ENCODE data around the gene RTN4RL2. TPM values are rescaled to one million over a fixed set of nuclear protein-coding genes. Genes with fewer than 3 reads are reported as not detected.
"Not testable (repeated sequence)": the region's sequence is repeated elsewhere in the genome, so short reads cannot be mapped to it uniquely, and the experiment has no call there.

Gene RTN4RL2
- polyA plus RNA-seq, 6 donors from 2014 or later, result 0.12 TPM; not detected in 5

- peaks cover 0 to 6% (median 0%) of the 10 kb centered on the region in 3 donors for H3K27me3 Mint-ChIP-seq
- no peaks in the 10 kb centered on the region for H3K36me3 Mint-ChIP-seq
Measured at GRCh38 chr11:57438345-57439285, 21.7 kb upstream of the RTN4RL2 start.

GRCh38 chr11:57439786-57440185 lies 20.5 kb upstream of the RTN4RL2 start:
- Mint-ChIP-seq H3K4me1 (no peaks in the 10 kb centered on the region), H3K27me3 (peaks cover under 1 to 9% (median 3%) of the 10 kb centered on the region in 3 donors), H3K9me3 (no peaks in the 10 kb centered on the region), H3K36me3 (no peaks in the 10 kb centered on the region), H3K4me3 (no peak overlapping the region), H3K27ac (no peak overlapping the region)
- DNase-seq (no peak), ATAC-seq (ENCODE audit: low read depth in 2 of 2) (no peak)

More at GRCh38 chr11:57438345-57439285, 21.7 kb upstream of the RTN4RL2 start:
- Mint-ChIP-seq H3K27ac (no peak overlapping the region), H3K4me1 (no peaks in the 10 kb centered on the region), H3K4me3 (no peak overlapping the region), H3K9me3 (no peaks in the 10 kb centered on the region)
- ATAC-seq (ENCODE audit: low read depth in 2 of 2) (no peak), DNase-seq (no peak)

- Mint-ChIP-seq H3K27ac (peak overlapping the region in 1 of 6 donors; percentile 10), H3K4me1 (no peaks in the 10 kb centered on the region), H3K9me3 (no peaks in the 10 kb centered on the region), H3K27me3 (peaks cover 3 to 14% (median 9%) of the 10 kb centered on the region in 3 donors), H3K4me3 (no peak overlapping the region), H3K36me3 (no peaks in the 10 kb centered on the region)
- ATAC-seq (ENCODE audit: low read depth in 2 of 2) (no peak), DNase-seq (no peak)
Measured at GRCh38 chr11:57440744-57441414, 19.4 kb upstream of the RTN4RL2 start.

- Mint-ChIP-seq H3K9me3 (no peaks in the 10 kb centered on the region), H3K4me1 (no peaks in the 10 kb centered on the region), H3K27me3 (peaks cover 8 to 41% (median 28%) of the 10 kb centered on the region in 3 donors), H3K27ac (peak overlapping the region in 3 of 6 donors; percentile 5 to 68 (median 8)), H3K36me3 (no peaks in the 10 kb centered on the region), H3K4me3 (no peak overlapping the region)
- ATAC-seq (ENCODE audit: low read depth in 2 of 2) (no peak), DNase-seq (no peak)
Measured at GRCh38 chr11:57444362-57445121, 15.8 kb upstream of the RTN4RL2 start.

- H3K36me3 Mint-ChIP-seq; H3K4me1 Mint-ChIP-seq; DNase-seq; H3K9me3 Mint-ChIP-seq; H3K4me3 Mint-ChIP-seq; ATAC-seq (ENCODE audit: low read depth in 2 of 2): not testable (repeated sequence)
- Mint-ChIP-seq H3K27me3 (peaks cover 12 to 41% (median 33%) of the 10 kb centered on the region in 3 donors), H3K27ac (peak overlapping the region in 2 of 6 donors; percentile 5 to 8)
Measured at GRCh38 chr11:57445122-57445394, 15.3 kb upstream of the RTN4RL2 start.

GRCh38 chr11:57446055-57446454 lies 14.3 kb upstream of the RTN4RL2 start:
- DNase-seq (no peak), ATAC-seq (ENCODE audit: low read depth in 2 of 2) (no peak)
- Mint-ChIP-seq H3K4me1 (no peaks in the 10 kb centered on the region), H3K4me3 (no peak overlapping the region), H3K9me3 (no peaks in the 10 kb centered on the region), H3K36me3 (no peaks in the 10 kb centered on the region), H3K27me3 (peaks cover 16 to 37% (median 36%) of the 10 kb centered on the region in 3 donors), H3K27ac (no peak overlapping the region)

- H3K27ac Mint-ChIP-seq, result no peak overlapping the region
- ATAC-seq (ENCODE audit: low read depth in 2 of 2) (no peak), DNase-seq (no peak)
- H3K27me3 Mint-ChIP-seq, result peaks cover 31 to 40% (median 36%) of the 10 kb centered on the region in 3 donors
- H3K4me3 Mint-ChIP-seq, result no peak overlapping the region
- no peaks in the 10 kb centered on the region for H3K36me3 Mint-ChIP-seq
- H3K4me1 Mint-ChIP-seq, result peaks cover 12 to 14% (median 14%) of the 10 kb centered on the region in 3 donors
- H3K9me3 Mint-ChIP-seq, result no peaks in the 10 kb centered on the region
Measured at GRCh38 chr11:57453543-57454177, 6.7 kb upstream of the RTN4RL2 start.

- ATAC-seq (ENCODE audit: low read depth in 2 of 2) (peak; percentile 50 to 52), DNase-seq (peak; percentile 69)
- peaks cover 37 to 59% (median 54%) of the 10 kb centered on the region in 3 donors for H3K27me3 Mint-ChIP-seq
- peaks cover 27 to 40% (median 33%) of the 10 kb centered on the region in 3 donors for H3K4me1 Mint-ChIP-seq
- H3K36me3 Mint-ChIP-seq, result peaks cover 0 to 8% of the 10 kb centered on the region in 2 donors
- no peaks in the 10 kb centered on the region for H3K9me3 Mint-ChIP-seq
- H3K27ac Mint-ChIP-seq, result peak overlapping the region in 2 of 6 donors; percentile 49 to 88
- H3K4me3 Mint-ChIP-seq, result peak overlapping the region; percentile 58 to 90 (median 82)
Measured at GRCh38 chr11:57456960-57457642, 3.2 kb upstream of the RTN4RL2 start.

- peak overlapping the region in 1 of 6 donors; percentile 88 for H3K27ac Mint-ChIP-seq
Measured at GRCh38 chr11:57457643-57458023, 2.7 kb upstream of the RTN4RL2 start.

GRCh38 chr11:57458060-57458409 lies 2.3 kb upstream of the RTN4RL2 start:
- DNase-seq (no peak), ATAC-seq (ENCODE audit: low read depth in 2 of 2) (no peak)
- Mint-ChIP-seq H3K27ac (peak overlapping the region in 2 of 6 donors; percentile 36 to 88), H3K4me1 (peaks cover 27 to 40% (median 33%) of the 10 kb centered on the region in 3 donors), H3K9me3 (no peaks in the 10 kb centered on the region), H3K27me3 (peaks cover 31 to 64% (median 54%) of the 10 kb centered on the region in 3 donors), H3K36me3 (peaks cover 0 to 8% of the 10 kb centered on the region in 2 donors), H3K4me3 (peak overlapping the region; percentile 56 to 97 (median 76))

More at GRCh38 chr11:57457643-57458023, 2.7 kb upstream of the RTN4RL2 start:
- Mint-ChIP-seq H3K27me3 (peaks cover 35 to 63% (median 54%) of the 10 kb centered on the region in 3 donors), H3K4me1 (peaks cover 27 to 40% (median 33%) of the 10 kb centered on the region in 3 donors), H3K9me3 (no peaks in the 10 kb centered on the region), H3K4me3 (peak overlapping the region; percentile 58 to 97 (median 82)), H3K36me3 (peaks cover 0 to 8% of the 10 kb centered on the region in 2 donors)
- ATAC-seq (ENCODE audit: low read depth in 2 of 2), result peak; percentile 17 to 34
- no peak for DNase-seq

- peak; percentile 38 to 43 for ATAC-seq (ENCODE audit: low read depth in 2 of 2)
- peak; percentile 45 for DNase-seq
- peak overlapping the region; percentile 85 to 97 (median 90) for H3K4me3 Mint-ChIP-seq
- peaks cover 27 to 40% (median 33%) of the 10 kb centered on the region in 3 donors for H3K4me1 Mint-ChIP-seq
- peak overlapping the region in 2 of 6 donors; percentile 8 to 83 for H3K27ac Mint-ChIP-seq
- peaks cover 0 to 8% of the 10 kb centered on the region in 2 donors for H3K36me3 Mint-ChIP-seq
- H3K27me3 Mint-ChIP-seq, result peaks cover 30 to 59% (median 50%) of the 10 kb centered on the region in 3 donors
- no peaks in the 10 kb centered on the region for H3K9me3 Mint-ChIP-seq
Measured at GRCh38 chr11:57458410-57459163, 1.7 kb upstream of the RTN4RL2 start.
